ENCODE data around the gene SEZ6L.

The SEZ6L gene

DNA sequence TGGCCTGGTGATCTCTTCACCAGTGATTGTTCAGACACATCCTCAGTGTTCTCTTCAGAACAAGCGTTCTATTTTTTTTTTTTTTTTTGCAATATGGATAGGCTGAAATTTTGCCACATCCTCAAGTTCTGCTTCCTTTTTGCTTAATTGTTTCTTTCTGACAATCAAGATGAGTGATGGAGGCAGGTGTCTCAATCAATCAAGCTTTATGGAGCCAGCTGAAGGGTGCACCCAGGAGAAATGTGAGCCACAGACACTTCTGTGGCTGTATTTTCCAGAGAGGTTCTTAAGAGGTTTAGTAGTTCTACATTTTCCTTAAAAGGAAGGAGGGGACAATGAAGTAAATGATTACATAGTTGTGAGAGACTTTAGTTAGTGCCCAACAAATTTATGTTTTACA, 215.9 kb downstream of the SEZ6L start:
- Histone ChIP-seq H3K27ac (ENCODE audit: low read length) (no peak overlapping the region), H3K27me3 (ENCODE audit: insufficient read depth, low read length, poor library complexity) (peaks cover 31% of the 10 kb centered on the region), H4K20me1 (ENCODE audit: insufficient read depth, low read length) (no peaks in the 10 kb centered on the region), H3K4me1 (ENCODE audit: insufficient read depth, low read length) (no peaks in the 10 kb centered on the region), H3K4me3 (ENCODE audit: low read depth in 1 of 2, low read length in 2 of 2) (no peak overlapping the region), H2AFZ (ENCODE audit: low read depth, low read length) (no peak overlapping the region), H3K36me3 (ENCODE audit: insufficient read depth, low read length) (no peaks in the 10 kb centered on the region), H3K79me2 (ENCODE audit: insufficient read depth, low read length) (no peaks in the 10 kb centered on the region), H3K9ac (ENCODE audit: low read depth, low read length) (no peak overlapping the region), H3K9me3 (ENCODE audit: insufficient read depth, low read length, severe bottlenecking) (no peaks in the 10 kb centered on the region), H3K4me2 (ENCODE audit: insufficient read depth, low read length) (no peak overlapping the region)
- DNase-seq (no peak), ATAC-seq (ENCODE audit: insufficient read depth, low read depth) (no peak)
- TF ChIP-seq CTCF (IDR thresholded peaks at IDR 0.05; ENCODE audit: borderline replicate concordance, extremely low read depth, low read length, poor library complexity, severe bottlenecking) (no peak), EZH2 (IDR thresholded peaks at IDR 0.05; ENCODE audit: borderline replicate concordance, low read depth, low read length, severe bottlenecking) (no peak)

DNA sequence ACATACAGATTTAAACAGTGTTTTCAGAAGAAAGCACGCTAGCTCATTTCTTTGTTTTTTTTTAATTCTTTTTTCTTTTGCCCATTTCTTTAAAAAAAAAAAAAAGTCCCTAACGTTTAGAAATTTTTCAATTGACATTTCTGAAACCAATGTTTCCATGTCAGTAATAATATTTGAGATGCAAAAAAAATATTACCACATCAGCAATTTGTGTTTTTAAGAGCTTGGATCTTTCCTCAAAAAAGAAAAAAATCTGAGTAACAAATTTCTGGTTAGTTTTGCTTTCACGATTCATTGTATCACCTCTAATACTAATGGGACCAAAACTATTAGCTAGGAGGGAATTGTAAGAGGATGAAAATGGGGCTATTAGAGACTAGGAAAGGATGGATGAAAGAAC, 219.9 kb downstream of the SEZ6L start:
- H3K79me2 ChIP-seq (ENCODE audit: insufficient read depth, low read length) = no peaks in the 10 kb centered on the region
- no peak for DNase-seq
- no peak overlapping the region for H2AFZ ChIP-seq (ENCODE audit: low read depth, low read length)
- no peaks in the 10 kb centered on the region for H3K36me3 ChIP-seq (ENCODE audit: insufficient read depth, low read length)
- peaks cover 9% of the 10 kb centered on the region for H3K27me3 ChIP-seq (ENCODE audit: insufficient read depth, low read length, poor library complexity)
- no peaks in the 10 kb centered on the region for H3K4me1 ChIP-seq (ENCODE audit: insufficient read depth, low read length)
- H3K4me3 ChIP-seq (ENCODE audit: low read depth in 1 of 2, low read length in 2 of 2) = no peak overlapping the region
- no peaks in the 10 kb centered on the region; the same call in 1 of the 2 replicates for H4K20me1 ChIP-seq (ENCODE audit: insufficient read depth, low read length)
- H3K9me3 ChIP-seq (ENCODE audit: insufficient read depth, low read length, severe bottlenecking) = no peaks in the 10 kb centered on the region
- no peak for ATAC-seq (ENCODE audit: insufficient read depth, low read depth)
- H3K4me2 ChIP-seq (ENCODE audit: insufficient read depth, low read length) = no peak overlapping the region
- H3K27ac ChIP-seq (ENCODE audit: low read length) = no peak overlapping the region
- TF ChIP-seq CTCF (IDR thresholded peaks at IDR 0.05; ENCODE audit: borderline replicate concordance, extremely low read depth, low read length, poor library complexity, severe bottlenecking) (no peak), EZH2 (IDR thresholded peaks at IDR 0.05; ENCODE audit: borderline replicate concordance, low read depth, low read length, severe bottlenecking) (no peak)
- no peak overlapping the region for H3K9ac ChIP-seq (ENCODE audit: low read depth, low read length)

DNA sequence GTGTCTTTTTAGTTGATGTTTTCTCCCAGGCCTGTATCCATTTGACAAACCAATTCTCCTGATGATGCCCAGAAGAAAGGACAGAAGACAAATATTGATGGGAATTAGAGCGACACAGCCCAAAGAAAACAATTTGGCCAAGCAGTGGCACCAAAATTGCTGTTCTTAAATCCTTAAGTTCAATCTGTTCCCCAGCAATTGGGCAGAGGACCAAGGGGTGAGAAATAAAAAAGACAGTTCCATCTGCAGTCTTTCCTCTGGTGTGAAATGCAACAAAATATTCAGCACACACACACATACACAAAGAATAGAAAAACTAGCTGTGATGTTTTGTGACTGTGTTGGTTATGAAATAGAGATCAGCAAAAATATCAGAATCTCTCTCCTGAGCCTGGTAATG, 221.8 kb downstream of the SEZ6L start:
- no peak for TF ChIP-seq CTCF (IDR thresholded peaks at IDR 0.05; ENCODE audit: borderline replicate concordance, extremely low read depth, low read length, poor library complexity, severe bottlenecking)
- no peak for DNase-seq

GRCh38 chr22:26391623-26392022, 222.4 kb downstream of the SEZ6L start:
- Histone ChIP-seq H4K20me1 (ENCODE audit: insufficient read depth, low read length) (no peaks in the 10 kb centered on the region; the same call in 1 of the 2 replicates), H3K4me2 (ENCODE audit: insufficient read depth, low read length) (no peak overlapping the region), H3K9me3 (ENCODE audit: insufficient read depth, low read length, severe bottlenecking) (no peaks in the 10 kb centered on the region), H3K36me3 (ENCODE audit: insufficient read depth, low read length) (no peaks in the 10 kb centered on the region), H3K4me1 (ENCODE audit: insufficient read depth, low read length) (no peaks in the 10 kb centered on the region), H3K79me2 (ENCODE audit: insufficient read depth, low read length) (no peaks in the 10 kb centered on the region), H3K4me3 (ENCODE audit: low read depth in 1 of 2, low read length in 2 of 2) (no peak overlapping the region), H3K9ac (ENCODE audit: low read depth, low read length) (no peak overlapping the region), H3K27me3 (ENCODE audit: insufficient read depth, low read length, poor library complexity) (peaks cover 4% of the 10 kb centered on the region), H2AFZ (ENCODE audit: low read depth, low read length) (no peak overlapping the region), H3K27ac (ENCODE audit: low read length) (no peak overlapping the region)
- DNase-seq = no peak
- ATAC-seq (ENCODE audit: insufficient read depth, low read depth) = no peak
- TF ChIP-seq CTCF (IDR thresholded peaks at IDR 0.05; ENCODE audit: borderline replicate concordance, extremely low read depth, low read length, poor library complexity, severe bottlenecking) (no peak), EZH2 (IDR thresholded peaks at IDR 0.05; ENCODE audit: borderline replicate concordance, low read depth, low read length, severe bottlenecking) (no peak)

More for the DNA sequence above, 221.8 kb downstream of the SEZ6L start:
- Histone ChIP-seq H3K27me3 (ENCODE audit: insufficient read depth, low read length, poor library complexity) (peaks cover 4% of the 10 kb centered on the region), H3K79me2 (ENCODE audit: insufficient read depth, low read length) (no peaks in the 10 kb centered on the region), H3K36me3 (ENCODE audit: insufficient read depth, low read length) (no peaks in the 10 kb centered on the region), H3K4me2 (ENCODE audit: insufficient read depth, low read length) (no peak overlapping the region), H2AFZ (ENCODE audit: low read depth, low read length) (no peak overlapping the region), H3K27ac (ENCODE audit: low read length) (no peak overlapping the region), H3K9ac (ENCODE audit: low read depth, low read length) (no peak overlapping the region), H3K4me1 (ENCODE audit: insufficient read depth, low read length) (no peaks in the 10 kb centered on the region), H3K4me3 (ENCODE audit: low read depth in 1 of 2, low read length in 2 of 2) (no peak overlapping the region), H4K20me1 (ENCODE audit: insufficient read depth, low read length) (no peaks in the 10 kb centered on the region; the same call in 1 of the 2 replicates), H3K9me3 (ENCODE audit: insufficient read depth, low read length, severe bottlenecking) (no peaks in the 10 kb centered on the region)
- no peak for ATAC-seq (ENCODE audit: insufficient read depth, low read depth)

Measured in DND-41 (cell line).